ENCODE data around the gene DHX15.
"Not testable (repeated sequence)": the region's sequence is repeated elsewhere in the genome, so short reads cannot be mapped to it uniquely, and the experiment has no call there.

Gene DHX15

DNA sequence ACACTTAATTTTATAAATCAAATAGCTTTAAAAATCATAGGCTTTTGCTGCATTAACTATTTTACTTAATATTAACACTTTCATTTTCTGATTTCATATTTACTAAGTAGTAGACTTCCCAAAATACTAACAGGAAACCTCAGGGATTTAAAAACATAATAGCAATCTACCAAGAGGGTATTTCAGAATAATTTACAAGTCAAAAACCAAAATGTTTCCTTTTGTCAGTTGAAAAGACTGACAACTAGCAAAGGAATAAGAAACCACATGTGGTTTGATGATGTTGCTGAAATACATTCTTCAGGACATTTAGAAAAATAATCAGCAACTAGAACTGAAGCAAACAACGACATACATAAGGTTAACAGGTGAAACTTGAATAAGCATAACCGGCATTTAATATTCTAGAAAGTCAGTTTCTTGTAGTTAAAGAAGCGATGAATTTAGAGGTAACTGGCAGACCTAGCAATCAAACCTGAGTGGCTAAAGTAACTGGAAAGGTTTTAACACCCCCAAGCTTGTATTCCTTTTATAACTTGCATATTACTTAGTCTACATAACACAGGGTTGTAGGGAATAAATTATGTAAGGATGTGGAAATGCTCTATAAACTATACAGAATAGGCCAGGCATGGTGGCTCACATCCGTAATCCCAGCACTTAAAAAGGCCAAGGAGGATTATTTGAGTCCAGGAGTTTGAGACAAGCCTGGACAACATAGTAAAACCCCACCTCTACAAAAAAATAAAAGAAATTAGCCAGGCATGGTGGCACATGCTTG is 40.0 kb downstream of the DHX15 start:
- DNase-seq (ENCODE audit: low read depth in 2 of 2), result no peak

DNA sequence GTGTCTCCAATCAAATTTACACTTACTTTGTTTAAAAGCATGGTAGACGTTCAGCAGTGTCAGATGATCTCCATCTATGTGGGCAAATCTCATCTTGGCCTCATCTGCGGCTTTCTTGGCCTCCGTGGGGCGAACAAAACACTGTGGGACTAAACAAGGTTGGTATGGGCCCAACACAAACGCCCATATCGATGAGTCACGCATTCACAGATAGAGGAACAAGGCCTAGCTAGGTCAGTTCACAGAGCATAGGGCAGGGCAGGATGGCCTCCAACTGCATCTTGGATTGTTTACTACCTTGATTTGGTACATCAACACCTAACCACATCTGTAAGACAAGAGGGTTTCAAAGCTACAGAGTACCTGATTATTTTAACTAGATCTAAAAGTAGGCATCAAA is 47.3 kb downstream of the DHX15 start:
- DNase-seq (ENCODE audit: low read depth in 2 of 2), result no peak

DNA sequence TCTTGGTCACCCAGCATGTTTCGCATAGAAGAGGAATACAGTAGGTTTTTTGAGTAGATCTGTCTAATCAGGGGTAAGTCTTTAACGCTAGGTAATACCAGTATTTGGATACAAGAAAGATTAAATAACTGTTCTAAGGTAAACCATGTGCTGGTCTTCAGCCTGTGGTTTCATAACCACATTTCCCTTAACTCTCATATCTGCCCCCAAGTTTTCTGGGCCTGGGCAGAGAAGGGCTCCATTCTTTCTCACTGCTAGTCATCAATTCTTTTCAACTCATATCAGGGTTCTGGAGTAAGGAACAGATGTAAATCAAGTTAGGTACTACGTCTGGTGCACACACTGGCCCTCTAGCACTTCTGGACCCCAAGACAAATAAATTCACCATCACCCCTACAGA is 49.0 kb downstream of the DHX15 start:
- no peak for DNase-seq (ENCODE audit: low read depth in 2 of 2)

DNA sequence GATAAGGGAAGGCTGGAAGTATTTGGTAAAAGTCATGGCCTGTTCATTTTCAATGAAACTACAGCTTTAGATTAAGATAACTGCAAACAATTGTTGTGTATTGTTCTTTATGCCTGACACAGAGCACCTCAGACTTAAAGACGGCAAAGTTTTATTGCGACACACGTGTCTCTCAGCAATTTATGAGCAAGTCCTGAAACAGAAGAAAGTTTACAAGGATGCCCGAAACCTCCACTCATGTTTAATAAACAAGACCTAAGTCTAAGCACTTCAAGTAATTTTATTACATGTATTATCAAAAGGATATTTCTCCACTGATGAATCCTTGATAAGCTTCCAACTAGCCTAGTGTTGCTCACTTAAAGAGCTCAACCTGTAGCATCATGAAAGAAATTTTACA is 51.0 kb downstream of the DHX15 start:
- no peak for DNase-seq (ENCODE audit: low read depth in 2 of 2)

DNA sequence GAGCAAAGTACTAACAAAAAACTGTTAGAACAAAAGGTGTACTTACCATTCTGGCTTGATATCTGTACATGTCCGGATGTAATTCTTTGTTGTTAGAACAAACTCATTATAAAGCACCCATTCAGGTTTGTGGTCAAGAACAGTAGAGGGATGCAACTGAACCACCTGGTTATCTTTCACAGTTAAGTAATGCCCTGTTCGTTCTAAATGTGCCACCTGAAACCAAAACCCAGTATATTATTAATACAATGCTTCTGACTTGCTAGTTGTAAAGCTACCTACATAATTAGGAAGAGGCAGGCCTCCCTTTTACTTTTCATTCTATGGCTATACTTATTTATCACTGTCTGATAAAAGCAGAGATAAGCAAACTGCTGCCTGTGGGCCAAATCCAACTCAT is 54.8 kb downstream of the DHX15 start:
- no peak for DNase-seq (ENCODE audit: low read depth in 2 of 2)

DNA sequence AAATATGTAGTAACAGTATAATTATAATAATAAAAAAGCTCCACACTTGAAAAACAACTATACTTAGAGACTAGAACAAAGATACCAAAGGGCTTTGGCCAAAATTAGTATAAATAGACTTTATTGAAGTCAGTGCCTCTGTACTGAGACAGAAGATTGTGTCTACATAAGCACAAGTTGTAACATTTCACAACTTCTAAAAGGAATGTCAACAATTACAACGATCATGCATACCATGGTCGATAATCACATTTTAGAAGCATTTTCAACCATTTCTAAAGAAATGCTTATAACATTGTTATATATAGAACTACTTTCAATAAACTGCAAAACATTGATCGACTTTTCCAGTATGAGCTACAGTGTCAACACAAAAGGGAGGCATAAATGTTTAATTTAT is 57.0 kb downstream of the DHX15 start:
- no peak for DNase-seq (ENCODE audit: low read depth in 2 of 2)

DNA sequence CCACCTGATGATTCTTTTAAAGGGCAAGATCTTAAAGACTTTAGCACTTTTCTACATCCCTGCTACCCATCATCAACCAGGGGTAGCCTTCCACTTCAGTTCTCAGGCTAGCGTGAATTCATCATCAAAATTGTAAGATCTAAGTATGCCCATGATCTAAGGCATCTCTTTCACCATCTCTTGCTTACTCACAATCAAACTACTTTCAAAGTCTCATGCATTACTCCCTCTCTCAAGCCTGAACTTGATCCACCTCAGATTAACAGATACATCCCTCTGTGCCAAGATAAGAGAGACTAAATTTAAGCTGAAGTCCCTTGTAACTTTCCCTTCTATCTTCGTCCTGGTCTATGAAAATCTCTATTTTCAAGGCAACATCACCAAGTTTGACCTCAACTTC is 62.8 kb downstream of the DHX15 start:
- DNase-seq (ENCODE audit: low read depth in 2 of 2), result no peak

DNA sequence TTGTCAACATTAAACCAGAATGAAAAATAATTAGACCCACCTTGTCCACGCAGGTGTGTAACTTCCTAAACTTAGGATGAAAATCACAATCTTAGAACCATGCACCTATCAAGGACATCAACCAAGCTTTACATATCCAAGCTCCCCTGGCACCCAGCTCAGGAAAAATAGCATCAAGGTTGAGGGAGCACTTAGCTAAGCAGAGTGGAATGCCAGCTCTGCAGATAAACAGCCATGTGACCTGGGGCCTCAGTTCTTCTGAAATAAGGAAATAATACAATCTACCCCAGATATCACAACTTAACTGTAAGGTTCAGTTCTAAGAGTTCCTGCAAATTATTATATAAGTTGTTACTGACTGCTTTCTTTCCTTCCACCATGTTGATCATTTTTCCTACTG is 64.7 kb downstream of the DHX15 start:
- DNase-seq (ENCODE audit: low read depth in 2 of 2), result no peak

DNA sequence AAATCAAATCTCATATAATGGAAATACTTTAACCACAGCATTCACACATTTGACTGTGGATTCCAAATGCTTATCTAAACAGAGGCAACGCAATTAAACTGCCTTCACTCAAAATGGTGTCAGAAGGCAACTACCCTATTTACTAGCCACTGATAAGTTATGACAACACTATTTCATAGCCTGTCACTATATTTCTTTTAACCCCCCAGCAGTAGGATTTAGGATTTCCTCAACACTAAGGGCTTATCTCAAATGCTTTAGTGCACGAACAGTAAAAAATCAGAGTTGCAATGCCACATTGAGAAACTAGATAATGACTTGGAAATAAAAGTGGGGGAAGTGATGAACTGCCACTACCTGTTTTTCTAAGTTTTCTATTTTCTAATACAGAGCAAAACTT is 66.7 kb downstream of the DHX15 start:
- no peak for DNase-seq (ENCODE audit: low read depth in 2 of 2)

DNA sequence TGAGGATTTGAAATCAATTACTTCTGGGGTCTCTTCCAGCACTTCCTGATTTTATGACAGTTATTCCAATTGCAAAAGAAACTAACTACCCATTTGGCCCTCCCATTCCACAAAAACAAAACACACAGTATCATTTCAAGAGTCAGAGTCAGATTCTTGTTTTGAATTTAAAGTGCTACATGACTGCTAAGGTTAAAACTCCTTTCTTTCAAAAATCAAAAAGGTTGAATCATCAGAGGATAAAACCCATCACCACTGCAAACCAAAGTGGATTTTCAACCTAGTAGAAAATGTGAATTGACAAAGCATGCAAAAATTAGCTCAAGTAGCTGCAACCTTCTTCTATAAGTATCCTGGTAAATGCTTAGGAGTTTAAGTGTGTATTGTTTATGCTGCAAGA is 67.4 kb downstream of the DHX15 start:
- DNase-seq (ENCODE audit: low read depth in 2 of 2), result no peak

DNA sequence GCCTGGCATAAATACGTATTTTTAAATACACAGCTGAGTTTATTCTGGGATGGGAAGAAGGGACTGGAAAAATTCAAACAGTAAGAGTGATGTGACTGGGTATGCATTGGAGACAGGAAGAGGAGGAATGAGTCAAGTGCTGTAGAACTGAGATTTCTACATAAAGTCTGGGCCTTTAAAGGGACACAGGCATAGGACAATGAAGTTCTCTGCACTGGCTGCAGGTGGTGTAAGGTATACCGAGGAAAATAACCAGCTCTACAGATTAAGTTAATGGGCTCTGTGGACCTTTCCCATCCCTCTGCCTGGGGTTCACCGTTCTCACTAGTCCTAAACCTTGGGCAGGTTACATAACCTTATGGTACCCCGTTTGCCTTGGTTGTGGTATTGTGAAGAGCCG is 68.7 kb downstream of the DHX15 start:
- DNase-seq (ENCODE audit: low read depth in 2 of 2), result no peak

DNA sequence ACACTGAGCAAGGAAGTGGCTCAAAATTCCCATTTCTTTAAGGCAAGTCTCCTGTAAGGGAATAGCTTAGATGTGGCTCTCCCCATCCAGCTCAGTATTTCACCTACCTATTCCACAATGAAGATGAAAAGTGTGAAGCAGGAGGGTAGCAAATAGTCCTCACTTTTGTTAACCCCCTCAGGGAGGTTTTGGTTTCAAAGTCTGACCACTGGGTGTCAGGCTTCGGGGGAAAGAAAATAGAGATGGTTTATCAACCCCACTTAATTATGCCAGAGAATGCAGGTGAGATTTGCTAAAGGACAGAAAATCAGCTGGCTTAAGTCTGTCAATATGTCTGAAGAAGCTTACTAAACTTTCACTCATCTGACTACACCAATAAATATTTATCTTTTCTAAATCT is 69.5 kb downstream of the DHX15 start:
- no peak for DNase-seq (ENCODE audit: low read depth in 2 of 2)

DNA sequence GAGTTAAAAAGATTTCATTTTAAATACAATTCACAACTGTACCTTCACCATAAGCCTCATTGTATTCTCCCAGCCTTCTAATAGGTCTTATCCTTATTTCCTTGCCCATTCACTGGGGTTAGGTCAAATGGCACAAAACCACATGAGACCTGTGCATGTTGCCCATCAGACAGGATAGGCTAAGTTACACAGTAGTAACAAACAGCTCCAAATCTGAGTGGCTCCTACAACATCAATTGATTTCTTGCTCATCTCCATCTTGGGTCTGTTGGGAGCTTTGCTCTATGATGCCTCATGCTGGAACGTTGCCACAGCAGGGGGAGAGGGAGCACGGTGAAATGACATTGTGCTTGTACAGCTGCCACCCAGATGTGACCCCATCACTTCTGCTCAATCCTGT is 70.6 kb downstream of the DHX15 start:
- no peak for DNase-seq (ENCODE audit: low read depth in 2 of 2)

DNA sequence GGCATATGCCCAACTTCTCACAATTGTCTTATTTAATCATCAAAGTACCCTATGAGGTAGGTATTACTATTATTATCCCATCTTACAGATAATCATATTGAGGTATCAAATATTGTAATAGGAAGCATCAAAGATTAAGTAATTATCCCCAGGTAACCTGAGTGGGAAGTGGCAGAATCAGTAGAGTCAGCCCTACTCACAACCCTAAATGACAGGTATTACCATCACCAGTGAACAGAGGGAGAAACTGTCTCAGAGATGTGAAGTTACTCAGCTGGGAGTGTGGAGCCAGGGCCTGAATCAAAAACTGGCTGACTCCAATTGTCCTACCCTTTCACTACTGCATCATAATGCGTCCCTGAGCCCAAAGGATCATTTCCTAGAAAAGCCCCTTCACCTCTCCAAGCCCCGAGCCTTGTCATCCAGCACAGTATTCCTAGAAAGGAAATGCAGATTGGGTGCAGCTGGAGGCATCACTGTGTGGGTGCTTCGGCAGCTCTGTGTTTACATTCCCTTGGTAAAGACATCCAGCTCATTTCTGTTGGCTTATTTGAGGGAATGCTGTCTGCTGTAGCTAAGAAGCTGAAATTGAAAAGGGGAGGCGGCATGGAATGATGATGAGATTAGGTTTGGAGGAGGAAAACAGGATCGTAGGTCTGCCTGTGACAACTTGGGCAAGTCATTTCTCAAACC is 72.8 kb downstream of the DHX15 start:
- DNase-seq (ENCODE audit: low read depth in 2 of 2), result no peak

DNA sequence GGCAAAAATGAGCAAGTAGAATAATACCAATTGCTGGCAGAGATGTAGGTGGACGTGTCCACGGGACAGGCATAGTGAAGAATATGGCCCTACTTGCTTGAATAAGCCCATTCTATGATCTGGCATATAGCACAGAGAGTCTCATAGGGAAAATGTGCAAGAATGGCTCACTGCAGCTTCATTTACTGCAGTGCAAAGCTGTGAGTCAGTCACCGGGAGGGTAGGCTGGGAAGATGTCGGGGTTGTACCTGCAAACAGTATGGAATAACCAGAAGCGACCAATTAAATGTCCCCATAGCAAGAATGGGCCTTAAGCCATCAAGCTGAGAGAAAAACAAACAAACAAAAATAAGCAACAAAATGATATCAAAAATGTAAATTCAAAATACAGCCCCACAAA is 74.3 kb downstream of the DHX15 start:
- DNase-seq (ENCODE audit: low read depth in 2 of 2), result no peak

DNA sequence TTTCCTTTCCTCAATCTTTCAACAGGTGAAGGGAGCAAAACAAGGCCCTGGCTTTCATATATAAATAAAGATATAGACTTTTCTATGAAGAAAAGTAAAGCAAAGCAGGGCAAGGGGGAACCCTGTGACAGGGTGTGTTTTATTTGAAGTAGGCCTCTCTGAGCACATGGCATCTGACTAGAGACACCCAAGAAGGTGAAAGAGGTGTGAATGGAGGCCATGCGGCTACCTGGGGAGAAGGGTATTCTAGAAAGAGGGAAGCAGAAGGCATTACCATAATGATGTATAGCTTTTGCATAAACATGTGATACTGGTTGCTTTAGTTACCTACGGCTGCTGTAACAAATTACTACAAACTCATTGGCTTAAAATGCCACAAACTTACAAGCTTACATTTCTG is 75.8 kb downstream of the DHX15 start:
- no peak for DNase-seq (ENCODE audit: low read depth in 2 of 2)

DNA sequence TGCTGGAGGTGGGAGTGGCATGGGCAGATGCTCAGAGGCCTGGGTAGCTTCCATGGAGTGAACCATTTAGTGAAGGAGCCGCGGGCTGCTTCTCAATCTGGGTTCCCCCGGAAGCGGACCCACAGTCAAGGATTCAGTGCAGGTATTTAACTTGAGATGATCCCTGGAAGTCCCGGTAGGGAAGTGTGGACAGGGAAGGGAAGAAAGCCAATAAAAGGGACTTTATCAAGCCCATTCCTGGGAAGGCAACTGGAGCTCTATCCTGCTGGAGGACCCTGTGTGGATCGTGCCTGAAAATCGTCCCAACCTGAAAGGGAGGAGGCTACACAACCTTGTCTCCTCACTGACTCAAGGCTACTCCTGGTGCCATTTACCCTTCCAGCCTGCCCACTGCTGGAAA is 76.9 kb downstream of the DHX15 start:
- DNase-seq (ENCODE audit: low read depth in 2 of 2), result no peak

DNA sequence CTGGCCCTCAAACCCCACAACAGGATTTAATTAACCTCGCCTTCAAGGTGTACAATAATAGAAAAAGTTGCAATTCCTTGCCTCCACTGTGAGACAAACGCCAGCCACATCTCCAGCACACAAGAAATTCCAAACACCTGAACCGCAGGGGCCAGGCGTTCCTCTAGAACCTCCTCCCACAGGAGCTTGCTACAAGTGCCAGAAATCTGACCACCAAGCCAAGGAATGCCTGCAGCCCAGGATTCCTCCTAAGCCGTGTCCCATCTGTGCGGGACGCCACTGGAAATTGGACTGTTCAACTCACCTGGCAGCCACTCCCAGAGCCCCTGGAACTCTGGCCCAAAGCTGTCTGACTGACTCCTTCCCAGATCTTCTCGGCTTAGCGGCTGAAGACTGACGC is 81.3 kb downstream of the DHX15 start:
- not testable (repeated sequence) for DNase-seq (ENCODE audit: low read depth in 2 of 2)

DNA sequence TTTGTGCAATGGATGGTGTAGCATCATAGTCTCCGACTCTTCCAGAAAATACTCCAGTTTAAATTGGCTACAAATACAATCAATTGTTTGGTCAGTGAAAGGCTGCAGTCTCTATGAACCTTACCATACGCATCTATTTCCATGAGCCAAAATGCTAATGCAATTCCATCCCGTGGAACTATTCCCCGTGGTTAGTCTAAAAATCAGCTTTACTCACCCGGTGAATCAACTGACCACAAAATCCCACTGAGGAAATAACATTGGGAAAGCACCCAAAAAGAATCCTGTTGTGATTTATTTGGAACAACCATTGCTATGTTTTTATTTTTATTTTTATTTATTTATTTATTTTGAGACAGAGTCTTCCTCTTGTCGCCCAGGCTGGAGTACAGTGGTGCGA is 87.1 kb downstream of the DHX15 start:
- DNase-seq (ENCODE audit: low read depth in 2 of 2), result no peak

DNA sequence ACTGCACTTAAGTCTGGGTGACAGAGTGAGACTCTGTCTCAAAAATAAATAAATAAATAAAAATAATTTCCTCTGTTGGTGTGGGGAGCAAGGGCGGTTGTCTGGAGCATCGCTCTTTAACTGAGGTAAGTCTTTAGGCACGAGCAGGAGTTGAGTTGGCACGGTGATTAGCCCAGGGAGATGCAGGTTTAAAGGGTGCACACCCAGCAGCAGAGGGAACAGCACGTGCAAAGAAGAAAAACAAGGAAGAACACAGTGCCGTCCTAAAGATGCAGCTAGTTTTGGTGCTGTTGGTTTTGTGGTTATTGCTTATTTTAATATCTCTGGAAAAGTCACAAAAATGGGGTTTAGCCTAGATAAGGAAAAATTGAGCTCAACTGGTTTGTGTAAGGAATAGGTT is 87.8 kb downstream of the DHX15 start:
- no peak for DNase-seq (ENCODE audit: low read depth in 2 of 2)

DNA sequence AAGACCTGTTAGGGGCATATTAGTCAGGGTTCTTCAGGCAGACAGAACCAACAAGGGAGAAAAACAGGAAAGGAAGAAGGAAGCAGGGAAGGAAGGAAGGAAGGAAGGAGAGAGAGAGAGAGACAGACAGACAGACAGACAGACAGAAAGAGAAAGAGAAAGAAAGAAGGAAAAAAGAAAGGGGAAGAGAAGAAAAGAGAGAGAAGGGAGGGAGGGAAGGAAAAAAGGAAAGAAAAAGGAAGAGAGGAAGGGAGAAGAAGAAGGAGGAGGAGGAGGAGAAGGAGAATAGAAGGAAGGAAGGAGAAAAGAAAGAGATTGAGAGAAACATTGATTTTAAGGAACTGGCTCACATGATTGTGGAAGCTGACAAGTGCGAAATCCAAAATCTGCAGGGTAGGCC is 89.0 kb downstream of the DHX15 start:
- DNase-seq (ENCODE audit: low read depth in 2 of 2), result no peak

DNA sequence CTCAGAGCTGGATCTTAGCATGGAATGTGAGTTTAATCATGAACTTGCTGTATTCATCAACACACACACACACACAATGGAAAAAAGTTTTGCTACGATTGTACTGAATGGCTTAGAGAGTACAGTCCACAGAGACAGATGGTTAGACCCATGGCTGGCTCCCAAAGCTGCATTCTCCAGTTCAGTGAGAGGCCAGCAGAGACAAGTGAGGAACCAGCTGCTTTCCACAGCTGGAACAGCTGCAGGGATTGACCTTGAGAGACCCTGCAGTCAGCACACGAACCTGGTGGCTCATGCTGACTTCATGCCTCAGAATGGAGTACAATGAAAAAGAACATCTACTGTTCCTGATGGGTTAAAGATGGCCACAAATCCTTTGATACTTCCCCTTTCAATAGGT is 94.5 kb downstream of the DHX15 start:
- no peak for DNase-seq (ENCODE audit: low read depth in 2 of 2)

DNA sequence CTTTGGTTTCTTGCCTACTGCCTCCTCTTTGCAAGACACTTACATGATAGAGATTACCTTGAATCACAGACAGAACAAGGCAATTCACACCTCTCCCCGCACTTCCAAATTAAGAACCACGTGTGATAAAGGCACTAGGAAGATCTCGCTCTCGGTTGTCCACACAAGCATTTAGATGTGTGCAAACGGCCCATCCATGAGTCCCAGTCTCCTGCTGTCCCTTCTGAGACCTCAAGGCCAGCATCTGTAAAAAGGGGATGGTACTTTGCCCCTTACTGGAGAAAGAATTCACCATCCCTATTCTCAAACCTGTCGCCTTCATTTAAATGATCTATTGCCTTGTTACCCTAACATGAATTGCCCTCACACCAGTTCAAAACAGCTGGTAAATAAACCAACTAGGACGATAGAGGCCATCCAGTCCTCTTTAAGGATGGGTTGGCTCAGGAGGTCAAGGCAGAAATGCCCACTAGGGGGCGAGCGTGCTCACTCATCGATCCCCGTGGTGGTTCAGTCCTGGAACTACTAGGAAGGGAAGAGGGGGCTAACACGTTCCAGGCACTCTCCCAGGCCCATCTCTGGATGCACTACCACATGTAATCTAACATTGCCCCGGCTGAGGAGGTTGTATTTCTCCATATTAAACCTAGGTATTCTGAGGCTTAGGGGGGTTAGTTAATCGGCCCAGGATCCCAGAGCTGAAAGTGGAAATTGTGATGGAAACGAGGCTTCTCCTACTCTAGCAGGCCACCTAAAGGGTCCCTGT is 95.8 kb downstream of the DHX15 start:
- peak; percentile 20 to 26 for DNase-seq (ENCODE audit: low read depth in 2 of 2)

Data from stimulated activated CD8-positive, alpha-beta memory T cell treated with anti-CD3 and anti-CD28 coated beads, Interleukin-2, amount 100 ng/mL, for 1 hour (primary cell).